ENCODE results near the gene GOLM1.

Gene GOLM1

GRCh38 chr9:86112057-86112456 lies 12.7 kb upstream of the GOLM1 start:
- no peak for TF ChIP-seq CTCF (IDR thresholded peaks at IDR 0.05; ENCODE audit: insufficient read depth, low read length, missing control alignments)
- ChIA-PET POLR2A (no interaction called here), CTCF (no interaction called here)
- DNase-seq (ENCODE audit: low read depth, low spot score), result no peak
- H3K4me3 ChIP-seq (ENCODE audit: low read depth, low read length), result no peak overlapping the region

DNA sequence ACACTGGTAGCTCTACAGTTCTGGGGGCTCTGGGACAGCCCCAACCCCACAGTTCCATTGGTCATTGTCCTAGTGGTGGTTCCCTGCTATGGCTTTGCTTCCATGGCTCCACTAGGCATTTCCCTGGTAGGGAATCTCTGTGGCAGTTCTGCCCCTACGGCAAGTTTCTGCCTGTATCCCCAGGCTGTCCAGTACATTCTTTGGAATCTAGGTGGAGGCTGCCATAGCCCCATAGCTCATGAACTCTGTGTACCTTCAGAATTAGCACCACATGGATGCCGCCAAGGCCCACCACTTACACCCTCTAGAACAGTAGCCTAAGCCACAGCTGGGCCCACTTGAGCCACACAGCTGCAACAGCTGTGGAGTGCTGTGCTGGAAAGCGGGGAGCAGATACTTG lies 3.3 kb upstream of the GOLM1 start:
- ChIA-PET POLR2A (no interaction called here), CTCF (no interaction called here)
- no peak for TF ChIP-seq CTCF (IDR thresholded peaks at IDR 0.05; ENCODE audit: insufficient read depth, low read length, missing control alignments)

DNA sequence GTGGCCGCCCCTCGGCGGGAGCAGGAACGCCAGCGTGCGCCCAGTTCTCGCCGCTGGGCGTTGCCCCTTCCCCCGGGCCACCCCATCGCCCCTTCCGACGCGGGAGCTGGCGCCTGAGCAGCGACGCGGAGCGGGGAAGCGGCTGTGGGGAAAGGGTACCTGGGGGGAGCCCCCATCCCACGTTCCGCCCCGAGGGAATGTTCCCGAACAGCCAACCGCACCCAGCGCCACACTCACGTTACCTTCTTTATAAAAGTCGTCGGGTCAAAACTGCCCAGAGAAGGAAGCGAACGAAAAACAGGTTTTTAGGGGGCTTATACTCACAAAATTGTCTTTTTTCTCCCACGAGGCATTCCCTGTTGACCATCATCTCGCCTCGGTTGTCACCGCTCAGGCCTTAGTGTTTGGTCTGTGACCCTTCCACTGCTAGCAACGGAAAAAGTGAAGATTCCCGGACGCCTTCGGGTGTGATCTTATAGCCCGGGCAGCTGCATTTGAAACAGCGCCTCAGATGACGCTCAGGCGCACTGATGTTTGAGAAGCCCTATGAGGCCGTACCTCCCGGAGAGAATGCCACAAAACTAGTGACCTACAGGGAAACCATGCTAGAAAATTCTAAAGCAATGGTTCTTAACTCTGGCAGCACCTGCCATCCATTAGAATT lies 475 bp upstream of the GOLM1 start:
- POLR2A ChIA-PET, result interaction anchor here (0.9 kb wide), 1 partner anchor 28 kb away, joined by 3 read pairs; no protein-coding TSS in a partner anchor
- H3K4me3 ChIP-seq (ENCODE audit: low read depth, low read length), result peak overlapping the region; percentile 74
- DNase-seq (ENCODE audit: low read depth, low spot score), result no peak
- CTCF ChIA-PET, result interaction anchor here (0.6 to 2.5 kb wide), 5 partner anchors 11 to 177 kb away, joined by 3 to 8 read pairs (median 3); no protein-coding TSS in a partner anchor
- TF ChIP-seq CTCF (IDR thresholded peaks at IDR 0.05; ENCODE audit: insufficient read depth, low read length, missing control alignments), result no peak

More for the DNA sequence above, 3.3 kb upstream of the GOLM1 start:
- DNase-seq (ENCODE audit: low read depth, low spot score), result no peak
- no peak overlapping the region for H3K4me3 ChIP-seq (ENCODE audit: low read depth, low read length)

GRCh38 chr9:86097510-86098224 lies 1.7 kb downstream of the GOLM1 start:
- POLR2A ChIA-PET, result no interaction called here
- peak overlapping the region; percentile 74 for H3K4me3 ChIP-seq (ENCODE audit: low read depth, low read length)
- CTCF ChIA-PET, result interaction anchor here (0.7 to 1.0 kb wide), 2 partner anchors 21 to 140 kb away, joined by 3 to 4 read pairs; no protein-coding TSS in a partner anchor
- no peak for DNase-seq (ENCODE audit: low read depth, low spot score)
- no peak for TF ChIP-seq CTCF (IDR thresholded peaks at IDR 0.05; ENCODE audit: insufficient read depth, low read length, missing control alignments)

DNA sequence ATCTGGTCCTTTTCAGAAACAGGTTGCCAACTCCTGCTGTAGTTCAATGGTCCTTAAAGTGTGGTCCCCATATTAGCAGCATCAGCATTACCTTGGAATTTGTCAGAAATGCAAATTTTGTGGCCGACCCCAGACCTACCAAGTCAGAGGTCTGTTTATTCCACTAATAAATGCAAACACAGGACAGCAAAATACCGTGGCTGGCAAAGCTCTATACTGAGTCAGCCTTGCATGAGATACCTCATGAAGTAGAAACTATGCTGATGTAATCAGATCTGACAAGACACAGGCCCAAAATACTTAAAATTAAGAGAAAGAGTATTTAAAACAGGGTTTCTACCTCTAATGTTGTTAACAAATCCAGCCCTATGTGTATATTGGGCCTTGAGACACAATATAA lies 3.0 kb downstream of the GOLM1 start:
- ChIA-PET POLR2A (no interaction called here), CTCF (interaction anchor here (0.5 kb wide), 1 partner anchor 61 kb away, joined by 3 read pairs; no protein-coding TSS in a partner anchor)

More for the DNA sequence above, 3.0 kb downstream of the GOLM1 start:
- no peak overlapping the region for H3K4me3 ChIP-seq (ENCODE audit: low read depth, low read length)
- no peak for DNase-seq (ENCODE audit: low read depth, low spot score)
- TF ChIP-seq CTCF (IDR thresholded peaks at IDR 0.05; ENCODE audit: insufficient read depth, low read length, missing control alignments), result no peak

Measured in AG04449 (cell line).